Fibroblast of skin of abdomen (primary cell): ENCODE measurements around the gene VAMP4. TPM values are rescaled to one million over a fixed set of nuclear protein-coding genes. Genes with fewer than 3 reads are reported as not detected.

Experiments
- DNase-seq: peaks from one replicate; pipeline ENCODE4 v3.0.0-alpha.2; 2013
- polyA plus RNA-seq, 2 experiments: library from polyadenylated mRNA; unstranded; fragments of 120-200 nt; gene quantifications; one replicate each; pipeline ENCODE4 v1.2.1, GENCODE V29; 2013; ENCODE audit not compliant: insufficient read length in 2 of 2

The VAMP4 gene
- polyA plus RNA-seq (2013, experiment 1 of 2; ENCODE audit: insufficient read length): 14.6 TPM
- polyA plus RNA-seq (2013, experiment 2 of 2; ENCODE audit: insufficient read length): 13.6 TPM

GRCh38 chr1:171741872-171742576, at the start of gene VAMP4:
Gene VAMP4 (minus strand): TSS chr1:171742065. CDS start chr1:171738414, 3,651 bp downstream.
- peak; percentile 81 for DNase-seq

- no peak for DNase-seq
These were observed 48.5 kb upstream of the VAMP4 start for GRCh38 chr1:171790318-171790717.

- DNase-seq: peak; percentile 46
These were observed 46.8 kb upstream of the VAMP4 start for GRCh38 chr1:171788696-171789095.

GRCh38 chr1:171787686-171788480, 46.0 kb upstream of the VAMP4 start:
- DNase-seq: no peak

GRCh38 chr1:171786534-171786933, 44.7 kb upstream of the VAMP4 start:
- no peak for DNase-seq

- no peak for DNase-seq
These were observed 43.9 kb upstream of the VAMP4 start for GRCh38 chr1:171785766-171786165.

- DNase-seq: no peak
These were observed 42.9 kb upstream of the VAMP4 start for GRCh38 chr1:171784784-171785183.

GRCh38 chr1:171783816-171784530, 42.1 kb upstream of the VAMP4 start:
- no peak for DNase-seq

GRCh38 chr1:171781176-171781875, 39.5 kb upstream of the VAMP4 start, which contains the start of gene METTL13:
Gene METTL13 (plus strand): TSS chr1:171781660. CDS start chr1:171781968, 308 bp downstream.
- DNase-seq: peak; percentile 99

GRCh38 chr1:171780583-171781175, 38.8 kb upstream of the VAMP4 start:
- DNase-seq: no peak

- DNase-seq: no peak
These were observed 30.4 kb upstream of the VAMP4 start for GRCh38 chr1:171772312-171772711.

GRCh38 chr1:171769754-171770153, 27.9 kb upstream of the VAMP4 start:
- no peak for DNase-seq

- peak; percentile 23 for DNase-seq
These were observed 27.3 kb upstream of the VAMP4 start for GRCh38 chr1:171769171-171769570.

GRCh38 chr1:171763764-171764163, 21.9 kb upstream of the VAMP4 start:
- no peak for DNase-seq

GRCh38 chr1:171762143-171762563, 20.3 kb upstream of the VAMP4 start:
- no peak for DNase-seq

GRCh38 chr1:171758011-171758410, 16.1 kb upstream of the VAMP4 start:
- DNase-seq: no peak

- DNase-seq: no peak
These were observed 15.0 kb upstream of the VAMP4 start for GRCh38 chr1:171756856-171757255.

GRCh38 chr1:171754971-171755370, 13.1 kb upstream of the VAMP4 start:
- DNase-seq: no peak

- DNase-seq: peak; percentile 86
These were observed 12.5 kb upstream of the VAMP4 start for GRCh38 chr1:171754353-171754705.

GRCh38 chr1:171753685-171754352, 12.0 kb upstream of the VAMP4 start:
- no peak for DNase-seq

GRCh38 chr1:171753182-171753581, 11.3 kb upstream of the VAMP4 start:
- no peak for DNase-seq
